ENCODE measurements around the gene SUPT20HL1.
A peak's percentile ranks its signal among the peaks of the same experiment; 100 is the strongest.
"Not testable (repeated sequence)": the region's sequence is repeated elsewhere in the genome, so short reads cannot be mapped to it uniquely, and the experiment has no call there.

The SUPT20HL1 gene

GRCh38 chrX:24364326-24364725 is 3.9 kb downstream of the SUPT20HL1 start:
- DNase-seq: no peak

GRCh38 chrX:24364851-24365538 is 4.6 kb downstream of the SUPT20HL1 start:
- DNase-seq: no peak

GRCh38 chrX:24366762-24367400 is 6.4 kb downstream of the SUPT20HL1 start:
- DNase-seq: not testable (repeated sequence)

GRCh38 chrX:24369816-24370215 is 9.4 kb downstream of the SUPT20HL1 start:
- DNase-seq: no peak

- DNase-seq: peak; percentile 8
These were observed 11.0 kb downstream of the SUPT20HL1 start for GRCh38 chrX:24371391-24371972.

GRCh38 chrX:24372021-24372763 is 11.8 kb downstream of the SUPT20HL1 start:
- DNase-seq: no peak

GRCh38 chrX:24375600-24376131 is 15.2 kb downstream of the SUPT20HL1 start:
- DNase-seq: no peak

GRCh38 chrX:24376403-24376802 is 16.0 kb downstream of the SUPT20HL1 start:
- DNase-seq: no peak

GRCh38 chrX:24377195-24377594 is 16.8 kb downstream of the SUPT20HL1 start:
- DNase-seq: no peak

GRCh38 chrX:24377911-24378468 is 17.6 kb downstream of the SUPT20HL1 start:
- no peak for DNase-seq

- no peak for DNase-seq
These were observed 18.3 kb downstream of the SUPT20HL1 start for GRCh38 chrX:24378706-24379105.

- no peak for DNase-seq
These were observed 20.1 kb downstream of the SUPT20HL1 start for GRCh38 chrX:24380262-24381187.

GRCh38 chrX:24382315-24382714 is 21.9 kb downstream of the SUPT20HL1 start:
- DNase-seq: not testable (repeated sequence)

GRCh38 chrX:24387724-24388123 is 27.3 kb downstream of the SUPT20HL1 start:
- no peak for DNase-seq

- DNase-seq: no peak
These were observed 30.9 kb downstream of the SUPT20HL1 start for GRCh38 chrX:24391389-24391788.

GRCh38 chrX:24391843-24392242 is 31.4 kb downstream of the SUPT20HL1 start:
- DNase-seq: no peak

- DNase-seq: no peak
These were observed 32.3 kb downstream of the SUPT20HL1 start for GRCh38 chrX:24392709-24393108.

- DNase-seq: peak; percentile 71
These were observed 35.3 kb downstream of the SUPT20HL1 start for GRCh38 chrX:24395775-24396174.

GRCh38 chrX:24396236-24396930 is 35.9 kb downstream of the SUPT20HL1 start:
- DNase-seq: no peak

GRCh38 chrX:24396931-24397279 is 36.5 kb downstream of the SUPT20HL1 start:
- no peak for DNase-seq

GRCh38 chrX:24398766-24399165 is 38.3 kb downstream of the SUPT20HL1 start:
- no peak for DNase-seq
